Panc1 (cell line): ENCODE results near the gene ANO1. TPM values are rescaled to one million over a fixed set of nuclear protein-coding genes. Genes with fewer than 3 reads are reported as not detected.

Experiments used
- ATAC-seq: fragments of 200-7000 bp; cut with Tn5 transposase; 2 replicates; pipeline ENCODE4 v1.9.1; 2020; ENCODE audit warnings: mild to moderate bottlenecking, moderate library complexity
- BruUV-seq: library from RNA; stranded (reverse); fragments of 400-500 nt; replicated peaks from 2 replicates; lab custom pipeline; 2021; lab: Mats Ljungman, UMichigan
- CTCF ChIA-PET: fragments of 300-600 bp; sonication (Branson Sonifier 250); formaldehyde crosslinking; loops from one replicate; lab custom pipeline; 2022; ENCODE audit warnings: antibody characterized with exemption; lab: Charles Lee
- POLR2A ChIA-PET: fragments of 300-600 bp; sonication (Branson Sonifier 250); formaldehyde crosslinking; loops from one replicate; lab custom pipeline; 2022; ENCODE audit warnings: antibody characterized with exemption; lab: Charles Lee
- DNase-seq: peaks from one replicate; pipeline ENCODE4 v3.0.0-alpha.2; 2010; ENCODE audit warnings: low read depth, low spot score
- H3K27ac ChIP-seq: 2 replicates; pipeline ENCODE4 v1.5.1; 2011; ENCODE audit warnings: mild to moderate bottlenecking, low read length, inconsistent platforms
- H3K27me3 ChIP-seq: fragments of 200-500 bp; sonication (Bioruptor generic); 2 replicates; pipeline ENCODE4 v1.6.0; 2014; ENCODE audit warnings: low read length, inconsistent platforms; ENCODE audit not compliant: control insufficient read depth, insufficient read depth
- H3K36me3 ChIP-seq: fragments of 200-500 bp; sonication (Bioruptor generic); 2 replicates; pipeline ENCODE4 v1.5.1; 2014; ENCODE audit warnings: inconsistent platforms, mild to moderate bottlenecking, low read length, moderate library complexity; ENCODE audit not compliant: control insufficient read depth, insufficient read depth
- H3K4me1 ChIP-seq: 2 replicates; pipeline ENCODE4 v1.5.1; 2011; ENCODE audit warnings: inconsistent platforms, mild to moderate bottlenecking, low read length, moderate library complexity; ENCODE audit not compliant: control insufficient read depth, insufficient read depth
- H3K4me3 ChIP-seq, 2 experiments: 2 replicates each; pipeline ENCODE4 v1.5.1; 2011 to 2012; ENCODE audit warnings: low read depth in 2 of 2, low read length in 2 of 2, mild to moderate bottlenecking in 2 of 2, inconsistent platforms in 1 of 2, moderate library complexity in 1 of 2
- H3K9me3 ChIP-seq: fragments of 200-500 bp; sonication (Bioruptor generic); 2 replicates; pipeline ENCODE4 v1.5.1; 2014; ENCODE audit warnings: low read depth, mild to moderate bottlenecking, inconsistent platforms, low read length, moderate library complexity; ENCODE audit not compliant: control insufficient read depth, insufficient read depth
- CTCF ChIP-seq: fragments of 450-650 bp; IDR thresholded peaks from 2 replicates; pipeline ENCODE4 v1.5.1; 2017; ENCODE audit warnings: mild to moderate bottlenecking
- POLR2AphosphoS5 ChIP-seq: IDR thresholded peaks from 2 replicates; pipeline ENCODE4 v1.6.1; 2012; ENCODE audit warnings: mild to moderate bottlenecking, low read depth, low read length, moderate library complexity
- REST ChIP-seq, 2 experiments: IDR thresholded peaks; 2 replicates each; pipeline ENCODE4 v1.6.1; 2011 to 2012; ENCODE audit warnings: low read depth in 2 of 2, control low read depth in 1 of 2, low read length in 1 of 2, mild to moderate bottlenecking in 1 of 2, moderate library complexity in 1 of 2; ENCODE audit not compliant: insufficient read depth in 1 of 2
- SIN3A ChIP-seq: IDR thresholded peaks from 2 replicates; pipeline ENCODE4 v1.6.1; 2012; ENCODE audit warnings: low read depth, mild to moderate bottlenecking, low read length, moderate library complexity, borderline replicate concordance; ENCODE audit not compliant: insufficient read depth
- TCF7L2 ChIP-seq: IDR thresholded peaks from 2 replicates; pipeline ENCODE4 v1.6.1; 2011; ENCODE audit warnings: mild to moderate bottlenecking, low read depth, low read length, inconsistent platforms
- in situ Hi-C: cut with HindIII; loops from 2 replicates; pipeline ENCODE4 v1.10.0; 2016; ENCODE audit warnings: low sequenced_read_pairs, low pct_unique_long_range_greater_than_20kb
- intact Hi-C: fragments of 100-400 bp; cut with micrococcal nuclease; formaldehyde crosslinking; loops from one replicate; pipeline ENCODE4 v1.10.0; 2022; ENCODE audit not compliant: unreplicated experiment
- total RNA-seq: library from RNA; stranded (reverse); gene quantifications from one replicate; pipeline ENCODE4 v1.2.1, GENCODE V29; 2021; ENCODE audit not compliant: unreplicated experiment

ANO1 gene
- total RNA-seq, 1 experiment from 2014 or later = 2.3 TPM

- TF ChIP-seq POLR2AphosphoS5 (no peak), SIN3A (no peak), TCF7L2 (no peak), CTCF (no peak), REST (IDR thresholded peaks at IDR 0.05; ENCODE audit: insufficient read depth in 1 of 2, low read depth in 2 of 2, low read length in 1 of 2) (no peak)
- intact Hi-C loops (no loop called here), in situ Hi-C loops (no loop called here)
- Histone ChIP-seq H3K9me3 (no peaks in the 10 kb centered on the region), H3K36me3 (peaks cover 3% of the 10 kb centered on the region), H3K4me1 (peaks cover 21% of the 10 kb centered on the region), H3K27ac (peak overlapping the region; percentile 90), H3K4me3 (peak overlapping the region; percentile 85 to 94), H3K27me3 (no peaks in the 10 kb centered on the region)
- POLR2A ChIA-PET = no interaction called here
- no TSS peak for BruUV-seq
- ATAC-seq (no peak), DNase-seq (no peak)
- CTCF ChIA-PET = interaction anchor here (0.7 kb wide), 2 partner anchors 44 to 292 kb away, joined by 9 to 13 read pairs; no protein-coding TSS in a partner anchor
Observed at GRCh38 chr11:70201882-70202861, 124.1 kb downstream of the ANO1 start.

- peaks cover 3% of the 10 kb centered on the region for H3K36me3 ChIP-seq
- POLR2A ChIA-PET = no interaction called here
- in situ Hi-C loops (no loop called here), intact Hi-C loops (no loop called here)
- ATAC-seq (peak; percentile 90), DNase-seq (peak; percentile 88)
- H3K27me3 ChIP-seq = no peaks in the 10 kb centered on the region
- peak within 1 kb of the TSS; percentile 85 to 94 for H3K4me3 ChIP-seq
- peaks cover 21% of the 10 kb centered on the region for H3K4me1 ChIP-seq
- CTCF ChIA-PET = interaction anchor here (0.7 kb wide), 1 partner anchor 43 kb away, joined by 13 read pairs; no protein-coding TSS in a partner anchor
- no TSS peak for BruUV-seq
- H3K9me3 ChIP-seq = no peaks in the 10 kb centered on the region
- H3K27ac ChIP-seq = peak within 1 kb of the TSS; percentile 90
- TF ChIP-seq REST (IDR thresholded peaks at IDR 0.05; ENCODE audit: insufficient read depth in 1 of 2, low read depth in 2 of 2, low read length in 1 of 2) (0 out of 4 replicates have a peak, but pooled peaks of 1 of the 2 experiments have one; percentile 26), SIN3A (peak; percentile 87), POLR2AphosphoS5 (peak; percentile 77), TCF7L2 (no peak), CTCF (no peak)
Observed at GRCh38 chr11:70202920-70203750, 125.0 kb downstream of the ANO1 start, which contains the start of gene FADD. TSS of gene FADD (plus strand) at chr11:70203296. CDS start at chr11:70203460, 164 bp downstream.
